Neuronal stem cell (in vitro differentiated cells): ENCODE results near the gene CERS1.
A peak's percentile ranks its signal among the peaks of the same experiment; 100 is the strongest.

ENCODE experiments used
- DNase-seq: peaks from one replicate; pipeline ENCODE4 v3.0.0-alpha.2; 2013; ENCODE audit warnings: low spot score
- H2AFZ ChIP-seq: one replicate; pipeline ENCODE4 v1.6.1; 2013; ENCODE audit warnings: mild to moderate bottlenecking, low read length, inconsistent platforms
- H2AK5ac ChIP-seq: 2 replicates; pipeline ENCODE4 v1.6.1; 2013; ENCODE audit warnings: low read depth, mild to moderate bottlenecking, inconsistent platforms, low read length, moderate library complexity, mixed read lengths
- H2BK120ac ChIP-seq: 2 replicates; pipeline ENCODE4 v1.6.1; 2013; ENCODE audit warnings: low read depth, mild to moderate bottlenecking, inconsistent platforms, low read length, moderate library complexity, mixed read lengths
- H2BK12ac ChIP-seq: one replicate; pipeline ENCODE4 v1.6.1; 2013; ENCODE audit warnings: low read length, inconsistent platforms
- H2BK15ac ChIP-seq: 2 replicates; pipeline ENCODE4 v1.6.1; 2013; ENCODE audit warnings: mild to moderate bottlenecking, low read length, inconsistent platforms, mixed read lengths
- H2BK5ac ChIP-seq: one replicate; pipeline ENCODE4 v1.6.1; 2013; ENCODE audit warnings: inconsistent platforms, mild to moderate bottlenecking, low read length, moderate library complexity
- H3K14ac ChIP-seq: one replicate; pipeline ENCODE4 v1.6.1; 2013; ENCODE audit warnings: low read length, inconsistent platforms
- H3K18ac ChIP-seq: 2 replicates; pipeline ENCODE4 v1.6.1; 2013; ENCODE audit warnings: low read length, inconsistent platforms
- H3K23ac ChIP-seq: 2 replicates; pipeline ENCODE4 v1.6.1; 2013; ENCODE audit warnings: low read depth, mild to moderate bottlenecking, mixed read lengths, low read length, inconsistent platforms; ENCODE audit not compliant: poor library complexity
- H3K27ac ChIP-seq: replicated peaks from 3 replicates; pipeline ENCODE4 v1.5.1; 2013; ENCODE audit warnings: low read length, inconsistent platforms
- H3K27me3 ChIP-seq, 3 experiments: 2 replicates each; pipeline ENCODE4 v1.6.1; 2013; ENCODE audit warnings: low read length in 3 of 3, mild to moderate bottlenecking in 2 of 3, inconsistent platforms in 1 of 3, low read depth in 1 of 3, mixed read lengths in 1 of 3, moderate library complexity in 1 of 3; ENCODE audit not compliant: control insufficient read depth in 3 of 3, insufficient read depth in 3 of 3
- H3K36me3 ChIP-seq, 2 donors: replicated peaks in 1 of 2; 2 replicates each; pipeline ENCODE4 v1.6.1; 2013; ENCODE audit warnings: low read length in 2 of 2; ENCODE audit not compliant: control insufficient read depth in 2 of 2, insufficient read depth in 2 of 2
- H3K4ac ChIP-seq: 2 replicates; pipeline ENCODE4 v1.6.1; 2013; ENCODE audit warnings: inconsistent platforms, mild to moderate bottlenecking, low read length, moderate library complexity
- H3K4me1 ChIP-seq, 2 donors: 1 replicate in 1 of 2; 2 replicates in 1 of 2; pipeline ENCODE4 v1.6.1; 2013; ENCODE audit warnings: low read length in 2 of 2, low read depth in 1 of 2; ENCODE audit not compliant: control insufficient read depth in 2 of 2, insufficient read depth in 1 of 2
- H3K4me2 ChIP-seq: one replicate; pipeline ENCODE4 v1.6.1; 2013; ENCODE audit warnings: mild to moderate bottlenecking, low read length, inconsistent platforms; ENCODE audit not compliant: insufficient read depth, poor library complexity, severe bottlenecking
- H3K4me3 ChIP-seq, 2 donors: 2 replicates each; pipeline ENCODE4 v1.5.1; 2013; ENCODE audit warnings: low read length in 2 of 2, mild to moderate bottlenecking in 2 of 2, inconsistent platforms in 1 of 2, moderate library complexity in 1 of 2
- H3K79me1 ChIP-seq: one replicate; pipeline ENCODE4 v1.6.1; 2013; ENCODE audit warnings: low read depth, mild to moderate bottlenecking, inconsistent platforms, low read length, moderate library complexity
- H3K9ac ChIP-seq: one replicate; pipeline ENCODE4 v1.6.1; 2013; ENCODE audit warnings: mild to moderate bottlenecking, low read depth, low read length, inconsistent platforms; ENCODE audit not compliant: poor library complexity
- H3K9me3 ChIP-seq, 2 donors: replicated peaks in 1 of 2; 2 replicates each; pipeline versions ENCODE3 to v1.6.1; 2013; ENCODE audit warnings: low read length in 2 of 2, mild to moderate bottlenecking in 2 of 2, inconsistent platforms in 1 of 2, low read depth in 1 of 2, mixed read lengths in 1 of 2, moderate library complexity in 1 of 2; ENCODE audit not compliant: control insufficient read depth in 2 of 2, insufficient read depth in 1 of 2
- H4K8ac ChIP-seq: one replicate; pipeline ENCODE4 v1.6.1; 2013; ENCODE audit warnings: low read depth, mild to moderate bottlenecking, inconsistent platforms, low read length, moderate library complexity
- H4K91ac ChIP-seq: one replicate; pipeline ENCODE4 v1.6.1; 2013; ENCODE audit warnings: low read length, low read depth, mild to moderate bottlenecking, inconsistent platforms; ENCODE audit not compliant: poor library complexity
- WGBS, 2 donors: extraction: QIAGEN DNeasy Blood & Tissue Kit; methylation state at CpG; one replicate each; pipeline ENCODE4 v1.1.7; 2013; ENCODE audit warnings: missing lambda C conversion rate in 2 of 2, mixed read lengths in 1 of 2; ENCODE audit not compliant: insufficient read length in 2 of 2, insufficient replicate concordance in 1 of 2; ENCODE audit errors: extremely low coverage in 2 of 2; 5-methylcytosine and 5-hydroxymethylcytosine counted together

Gene CERS1

GRCh38 chr19:18852648-18853047 is 43.3 kb downstream of the CERS1 start:
- Histone ChIP-seq H3K27ac (no peak overlapping the region), H4K91ac (no peak overlapping the region), H3K4ac (no peak overlapping the region), H2BK5ac (no peak overlapping the region), H4K8ac (no peak overlapping the region), H3K9ac (no peak overlapping the region), H3K36me3 (peaks cover 78 to 100% of the 10 kb centered on the region in 2 donors), H3K4me2 (no peak overlapping the region), H2AFZ (no peak overlapping the region), H2BK12ac (no peak overlapping the region), H3K18ac (no peak overlapping the region), H2AK5ac (no peak overlapping the region), H2BK15ac (no peak overlapping the region), H3K4me1 (no peaks in the 10 kb centered on the region), H3K4me3 (no peak overlapping the region), H2BK120ac (no peak overlapping the region), H3K14ac (no peak overlapping the region), H3K27me3 (no peaks in the 10 kb centered on the region), H3K9me3 (no peaks in the 10 kb centered on the region), H3K23ac (no peak overlapping the region), H3K79me1 (peaks cover 20% of the 10 kb centered on the region)
- no peak for DNase-seq
- no CpG with 5 or more reads among the region's 12 CpGs for WGBS, 2 donors

- no peak overlapping the region for H2BK5ac ChIP-seq
- no peak overlapping the region for H3K4ac ChIP-seq
- WGBS, 2 donors: no CpG with 5 or more reads among the region's 31 CpGs
- no peak overlapping the region for H2BK15ac ChIP-seq
- DNase-seq: no peak
- no peak overlapping the region for H4K8ac ChIP-seq
- no peak overlapping the region for H2BK120ac ChIP-seq
- no peak overlapping the region for H3K4me3 ChIP-seq
- H3K36me3 ChIP-seq: peaks cover 70 to 96% of the 10 kb centered on the region in 2 donors
- H2AK5ac ChIP-seq: no peak overlapping the region
- H2BK12ac ChIP-seq: no peak overlapping the region
- H4K91ac ChIP-seq: no peak overlapping the region
- no peak overlapping the region for H3K9ac ChIP-seq
- H3K4me1 ChIP-seq: no peaks in the 10 kb centered on the region
- H3K79me1 ChIP-seq: peaks cover 20% of the 10 kb centered on the region
- H3K18ac ChIP-seq: no peak overlapping the region
- H3K27me3 ChIP-seq: no peaks in the 10 kb centered on the region
- H3K9me3 ChIP-seq: no peaks in the 10 kb centered on the region
- no peak overlapping the region for H2AFZ ChIP-seq
- no peak overlapping the region for H3K14ac ChIP-seq
- no peak overlapping the region for H3K23ac ChIP-seq
- H3K27ac ChIP-seq: no peak overlapping the region
- H3K4me2 ChIP-seq: no peak overlapping the region
These were observed 44.2 kb downstream of the CERS1 start for GRCh38 chr19:18851673-18852325.

GRCh38 chr19:18850471-18851375 is 45.2 kb downstream of the CERS1 start:
- Histone ChIP-seq H3K36me3 (peaks cover 64 to 89% of the 10 kb centered on the region in 2 donors), H2BK15ac (no peak overlapping the region), H2BK5ac (peak overlapping the region; percentile 48), H3K4ac (no peak overlapping the region), H3K23ac (no peak overlapping the region), H3K9ac (no peak overlapping the region), H3K18ac (no peak overlapping the region), H3K4me2 (no peak overlapping the region), H4K91ac (no peak overlapping the region), H4K8ac (peak overlapping the region; percentile 59), H3K79me1 (peaks cover 20% of the 10 kb centered on the region), H3K27ac (no peak overlapping the region), H3K4me3 (no peak overlapping the region), H2AFZ (no peak overlapping the region), H3K9me3 (no peaks in the 10 kb centered on the region), H3K14ac (no peak overlapping the region), H3K4me1 (no peaks in the 10 kb centered on the region), H3K27me3 (no peaks in the 10 kb centered on the region), H2BK120ac (no peak overlapping the region), H2AK5ac (no peak overlapping the region), H2BK12ac (no peak overlapping the region)
- no peak for DNase-seq
- WGBS, 2 donors: no CpG with 5 or more reads among the region's 27 CpGs

GRCh38 chr19:18849838-18850400 is 46.0 kb downstream of the CERS1 start:
- H3K36me3 ChIP-seq: peaks cover 58 to 81% of the 10 kb centered on the region in 2 donors
- no peak overlapping the region for H3K14ac ChIP-seq
- no peak overlapping the region for H4K91ac ChIP-seq
- no peak overlapping the region for H2BK120ac ChIP-seq
- H4K8ac ChIP-seq: no peak overlapping the region
- H2AK5ac ChIP-seq: no peak overlapping the region
- H3K79me1 ChIP-seq: peaks cover 25% of the 10 kb centered on the region
- H3K27ac ChIP-seq: no peak overlapping the region
- no peak overlapping the region for H2BK15ac ChIP-seq
- no CpG with 5 or more reads among the region's 16 CpGs for WGBS, 2 donors
- peak overlapping the region; percentile 66 for H2BK5ac ChIP-seq
- H2BK12ac ChIP-seq: no peak overlapping the region
- no peak overlapping the region for H3K4me2 ChIP-seq
- no peaks in the 10 kb centered on the region for H3K9me3 ChIP-seq
- H3K27me3 ChIP-seq: no peaks in the 10 kb centered on the region
- DNase-seq: no peak
- no peaks in the 10 kb centered on the region for H3K4me1 ChIP-seq
- H3K4me3 ChIP-seq: no peak overlapping the region
- peak overlapping the region; percentile 38 for H3K23ac ChIP-seq
- H3K9ac ChIP-seq: no peak overlapping the region
- no peak overlapping the region for H3K4ac ChIP-seq
- no peak overlapping the region for H3K18ac ChIP-seq
- H2AFZ ChIP-seq: no peak overlapping the region
